Measurements from ENCODE around the gene UNKL. TPM values are rescaled to one million over a fixed set of nuclear protein-coding genes. Genes with fewer than 3 reads are reported as not detected.
"Not testable (repeated sequence)": the region's sequence is repeated elsewhere in the genome, so short reads cannot be mapped to it uniquely, and the experiment has no call there.

UNKL gene
- total RNA-seq, 1 experiment from 2014 or later = 17.7 TPM

DNA sequence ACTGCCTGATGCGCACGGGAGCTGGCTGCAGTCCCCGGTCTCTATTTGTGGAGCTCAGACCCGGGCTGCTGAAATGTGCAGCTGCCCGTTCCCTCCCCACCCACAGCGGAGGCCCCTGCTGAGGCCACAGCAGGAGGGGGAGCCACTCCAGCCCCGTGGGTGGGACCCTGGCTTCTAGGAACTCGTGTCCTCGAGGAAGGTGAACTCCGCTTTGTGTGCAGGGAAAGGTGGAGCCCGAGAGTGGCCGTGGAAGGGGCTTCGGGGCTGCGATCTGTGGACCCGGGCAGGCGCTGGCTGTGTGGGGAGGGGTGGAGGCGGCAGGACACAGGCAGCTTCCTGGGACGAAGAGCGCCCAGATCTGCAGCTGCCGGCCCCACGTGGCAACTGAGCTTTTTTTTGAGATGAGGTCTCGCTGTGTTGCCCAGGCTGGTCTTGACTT, 26.9 kb upstream of the UNKL start:
- Histone ChIP-seq H3K4me1 (replicated peaks) (no peaks in the 10 kb centered on the region), H3K4me3 (no peak overlapping the region), H3K36me3 (0 out of 2 replicates have a peak, but pooled peaks cover 3% of the 10 kb centered on the region), H3K9me3 (replicated peaks) (no peaks in the 10 kb centered on the region), H3K27ac (no peak overlapping the region), H3K27me3 (replicated peaks) (no peaks in the 10 kb centered on the region)
- no peak for DNase-seq (ENCODE audit: low read depth in 1 of 2, low spot score in 2 of 2)

GRCh38 chr16:1439699-1440074, 25.2 kb upstream of the UNKL start:
- H3K27ac ChIP-seq; H3K27me3 ChIP-seq (replicated peaks); H3K9me3 ChIP-seq (replicated peaks); DNase-seq (ENCODE audit: low read depth in 1 of 2, low spot score in 2 of 2); H3K4me3 ChIP-seq; H3K4me1 ChIP-seq (replicated peaks); H3K36me3 ChIP-seq: not testable (repeated sequence)

GRCh38 chr16:1439058-1439698, 24.7 kb upstream of the UNKL start:
- no peaks in the 10 kb centered on the region for H3K27me3 ChIP-seq (replicated peaks)
- DNase-seq (ENCODE audit: low read depth in 1 of 2, low spot score in 2 of 2) = no peak
- no peaks in the 10 kb centered on the region for H3K9me3 ChIP-seq (replicated peaks)

GRCh38 chr16:1438229-1439057, 23.9 kb upstream of the UNKL start:
- H3K36me3 ChIP-seq = no peaks in the 10 kb centered on the region
- H3K27ac ChIP-seq = no peak overlapping the region
- no peak overlapping the region for H3K4me3 ChIP-seq
- H3K27me3 ChIP-seq (replicated peaks) = peaks cover under 1% of the 10 kb centered on the region; the same call in 1 of the 2 replicates
- no peak for DNase-seq (ENCODE audit: low read depth in 1 of 2, low spot score in 2 of 2)
- no peaks in the 10 kb centered on the region for H3K4me1 ChIP-seq (replicated peaks)
- no peaks in the 10 kb centered on the region for H3K9me3 ChIP-seq (replicated peaks)

More at GRCh38 chr16:1439058-1439698, 24.7 kb upstream of the UNKL start:
- Histone ChIP-seq H3K4me1 (replicated peaks) (no peaks in the 10 kb centered on the region), H3K27ac (no peak overlapping the region), H3K4me3 (no peak overlapping the region), H3K36me3 (no peaks in the 10 kb centered on the region)

GRCh38 chr16:1437606-1438005, 23.1 kb upstream of the UNKL start:
- Histone ChIP-seq H3K27ac (no peak overlapping the region), H3K9me3 (replicated peaks) (no peaks in the 10 kb centered on the region), H3K4me1 (replicated peaks) (no peaks in the 10 kb centered on the region), H3K27me3 (replicated peaks) (peaks cover 9% of the 10 kb centered on the region), H3K4me3 (no peak overlapping the region), H3K36me3 (no peaks in the 10 kb centered on the region)
- DNase-seq (ENCODE audit: low read depth in 1 of 2, low spot score in 2 of 2) = no peak

- Histone ChIP-seq H3K36me3 (no peaks in the 10 kb centered on the region), H3K27ac (no peak overlapping the region), H3K4me1 (replicated peaks) (no peaks in the 10 kb centered on the region), H3K27me3 (replicated peaks) (peaks cover 16% of the 10 kb centered on the region), H3K4me3 (no peak overlapping the region), H3K9me3 (replicated peaks) (no peaks in the 10 kb centered on the region)
- no peak for DNase-seq (ENCODE audit: low read depth in 1 of 2, low spot score in 2 of 2)
Measured at GRCh38 chr16:1436731-1437355, 22.3 kb upstream of the UNKL start.

- DNase-seq (ENCODE audit: low read depth in 1 of 2, low spot score in 2 of 2) = no peak
- H3K9me3 ChIP-seq (replicated peaks) = no peaks in the 10 kb centered on the region
- H3K4me3 ChIP-seq = no peak overlapping the region
- no peaks in the 10 kb centered on the region for H3K4me1 ChIP-seq (replicated peaks)
- peaks cover 19% of the 10 kb centered on the region for H3K27me3 ChIP-seq (replicated peaks)
- no peak overlapping the region for H3K27ac ChIP-seq
- no peaks in the 10 kb centered on the region for H3K36me3 ChIP-seq
Measured at GRCh38 chr16:1435921-1436697, 21.6 kb upstream of the UNKL start.

DNA sequence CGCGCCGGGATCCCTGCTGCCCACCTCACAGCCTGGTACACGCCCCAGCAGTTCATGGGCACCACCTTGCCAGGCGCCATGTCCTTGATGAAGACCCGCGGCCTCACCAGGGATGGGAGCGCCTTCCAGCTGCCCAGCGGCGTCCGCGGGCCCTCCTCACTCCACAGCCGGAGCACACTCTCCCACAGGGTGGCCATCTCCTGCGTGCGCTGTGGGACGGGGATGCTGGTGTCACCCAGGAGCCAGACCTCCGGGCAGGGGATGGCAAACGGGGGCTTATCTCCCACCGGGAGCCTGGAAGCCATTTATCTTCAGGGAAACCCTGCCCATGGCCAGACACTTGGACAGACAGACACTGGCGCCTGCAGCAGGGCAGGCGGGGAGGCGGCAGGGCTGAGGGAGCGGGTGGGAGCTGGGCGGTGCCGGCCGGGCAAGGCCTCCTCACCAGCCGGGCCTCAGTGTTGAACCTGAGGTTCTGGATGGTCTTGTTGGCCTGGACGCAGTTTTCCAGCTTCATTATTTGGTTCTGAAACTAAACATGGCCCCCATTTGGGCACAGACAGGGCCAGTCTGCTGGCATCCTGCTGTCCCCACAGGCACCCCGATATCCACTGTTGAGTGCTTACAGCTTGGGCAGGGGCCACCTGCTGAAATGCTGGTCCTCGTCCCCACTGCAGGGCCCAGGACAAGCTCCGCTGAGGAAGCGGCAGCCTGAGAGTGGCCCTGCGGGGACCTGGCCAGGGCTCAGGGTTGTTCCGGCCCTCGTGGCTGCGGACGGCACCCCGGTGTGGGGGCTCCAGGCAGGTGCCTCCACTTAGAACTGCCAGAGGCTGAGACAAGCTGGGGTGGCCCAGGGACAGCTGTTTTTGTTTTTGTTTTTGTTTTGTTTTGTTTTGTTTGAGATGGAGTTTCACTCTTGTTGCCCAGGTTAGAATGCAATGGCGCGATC, 20.4 kb upstream of the UNKL start:
- Histone ChIP-seq H3K27ac (no peak overlapping the region), H3K9me3 (replicated peaks) (no peaks in the 10 kb centered on the region), H3K27me3 (replicated peaks) (peaks cover 20% of the 10 kb centered on the region), H3K4me3 (no peak overlapping the region), H3K36me3 (no peaks in the 10 kb centered on the region), H3K4me1 (replicated peaks) (no peaks in the 10 kb centered on the region)
- DNase-seq (ENCODE audit: low read depth in 1 of 2, low spot score in 2 of 2) = no peak

- Histone ChIP-seq H3K27ac (no peak overlapping the region), H3K9me3 (replicated peaks) (no peaks in the 10 kb centered on the region), H3K4me1 (replicated peaks) (no peaks in the 10 kb centered on the region), H3K4me3 (no peak overlapping the region), H3K27me3 (replicated peaks) (peaks cover 23% of the 10 kb centered on the region), H3K36me3 (no peaks in the 10 kb centered on the region)
- DNase-seq (ENCODE audit: low read depth in 1 of 2, low spot score in 2 of 2) = no peak
Measured at GRCh38 chr16:1433756-1434155, 19.3 kb upstream of the UNKL start.

- H3K9me3 ChIP-seq (replicated peaks) = no peaks in the 10 kb centered on the region
- peaks cover 23% of the 10 kb centered on the region for H3K27me3 ChIP-seq (replicated peaks)
- H3K36me3 ChIP-seq = no peaks in the 10 kb centered on the region
- no peak for DNase-seq (ENCODE audit: low read depth in 1 of 2, low spot score in 2 of 2)
- H3K4me1 ChIP-seq (replicated peaks) = no peaks in the 10 kb centered on the region
- no peak overlapping the region for H3K4me3 ChIP-seq
- H3K27ac ChIP-seq = no peak overlapping the region
Measured at GRCh38 chr16:1433263-1433560, 18.7 kb upstream of the UNKL start.

DNA sequence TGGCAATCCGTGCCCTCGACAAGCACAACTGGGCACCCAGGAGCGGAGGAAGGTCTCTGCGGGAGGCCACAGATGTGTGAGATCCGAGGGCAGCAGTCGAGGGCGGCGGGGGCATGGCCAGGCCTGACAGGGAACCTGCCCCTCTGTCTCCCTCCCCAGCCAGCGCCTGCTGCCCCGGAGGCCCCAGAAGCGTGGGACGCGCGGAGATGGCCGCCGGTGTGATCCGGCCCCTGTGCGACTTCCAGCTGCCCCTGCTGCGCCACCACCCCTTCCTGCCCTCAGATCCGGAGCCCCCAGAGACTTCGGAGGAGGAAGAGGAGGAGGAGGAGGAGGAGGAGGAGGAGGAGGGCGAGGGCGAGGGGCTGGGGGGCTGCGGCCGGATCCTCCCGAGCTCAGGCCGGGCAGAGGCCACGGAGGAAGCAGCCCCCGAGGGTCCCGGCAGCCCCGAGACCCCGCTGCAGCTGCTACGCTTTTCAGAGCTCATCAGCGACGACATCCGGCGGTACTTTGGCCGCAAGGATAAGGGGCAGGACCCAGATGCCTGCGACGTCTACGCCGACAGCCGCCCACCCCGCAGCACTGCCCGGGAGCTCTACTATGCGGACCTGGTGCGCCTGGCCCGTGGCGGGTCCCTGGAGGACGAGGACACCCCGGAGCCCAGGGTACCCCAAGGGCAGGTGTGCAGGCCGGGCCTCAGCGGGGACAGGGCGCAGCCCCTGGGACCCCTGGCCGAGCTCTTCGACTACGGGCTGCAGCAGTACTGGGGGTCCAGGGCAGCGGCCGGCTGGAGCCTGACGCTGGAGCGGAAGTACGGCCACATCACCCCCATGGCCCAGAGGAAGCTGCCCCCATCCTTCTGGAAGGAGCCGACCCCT, 18.1 kb upstream of the UNKL start:
- Histone ChIP-seq H3K27ac (no peak overlapping the region), H3K27me3 (replicated peaks) (peaks cover 23% of the 10 kb centered on the region), H3K4me3 (no peak overlapping the region), H3K4me1 (replicated peaks) (no peaks in the 10 kb centered on the region), H3K9me3 (replicated peaks) (no peaks in the 10 kb centered on the region), H3K36me3 (no peaks in the 10 kb centered on the region)
- no peak for DNase-seq (ENCODE audit: low read depth in 1 of 2, low spot score in 2 of 2)

- Histone ChIP-seq H3K4me1 (replicated peaks) (no peaks in the 10 kb centered on the region), H3K4me3 (no peak overlapping the region), H3K36me3 (no peaks in the 10 kb centered on the region), H3K27ac (no peak overlapping the region), H3K27me3 (replicated peaks) (peaks cover 23% of the 10 kb centered on the region), H3K9me3 (replicated peaks) (no peaks in the 10 kb centered on the region)
- DNase-seq (ENCODE audit: low read depth in 1 of 2, low spot score in 2 of 2) = no peak
Measured at GRCh38 chr16:1431497-1432270, 17.2 kb upstream of the UNKL start.
